ENCODE data around the gene GMPR. TPM values are rescaled to one million over a fixed set of nuclear protein-coding genes. Genes with fewer than 3 reads are reported as not detected.
A peak's percentile ranks its signal among the peaks of the same experiment; 100 is the strongest.

Gene GMPR
- total RNA-seq, 1 donor from 2014 or later = 2.0 TPM

GRCh38 chr6:16337295-16337975 lies 99.0 kb downstream of the GMPR start:
- H3K4me3 ChIP-seq = no peak overlapping the region
- no peaks in the 10 kb centered on the region for H3K36me3 ChIP-seq
- no peak for TF ChIP-seq CTCF (IDR thresholded peaks at IDR 0.05)
- TF ChIP-seq POLR2AphosphoS5 (IDR thresholded peaks at IDR 0.05; ENCODE audit: insufficient read depth in 1 of 2, low read depth in 1 of 2) = peak; percentile 75 to 82
- no peaks in the 10 kb centered on the region for H3K27me3 ChIP-seq
- no peaks in the 10 kb centered on the region for H3K9me3 ChIP-seq
- intact Hi-C loops (cut with DNase I) = loop anchor here (5.0 to 10.0 kb wide), 2 partner anchors 70 to 167 kb away; no protein-coding TSS in a partner anchor
- no peak for DNase-seq (ENCODE audit: extremely low spot score in 2 of 2)
- peak overlapping the region; percentile 65 for H3K27ac ChIP-seq
- peaks cover 71% of the 10 kb centered on the region for H3K4me1 ChIP-seq

- DNase-seq (ENCODE audit: extremely low spot score in 2 of 2) = no peak
- Histone ChIP-seq H3K4me3 (no peak overlapping the region), H3K27ac (peak overlapping the region; percentile 65), H3K36me3 (no peaks in the 10 kb centered on the region), H3K27me3 (no peaks in the 10 kb centered on the region), H3K9me3 (no peaks in the 10 kb centered on the region), H3K4me1 (peaks cover 58% of the 10 kb centered on the region)
- intact Hi-C loops (cut with DNase I) = loop anchor here (5.0 to 10.0 kb wide), 2 partner anchors 69 to 166 kb away; no protein-coding TSS in a partner anchor
- TF ChIP-seq POLR2AphosphoS5 (IDR thresholded peaks at IDR 0.05; ENCODE audit: insufficient read depth in 1 of 2, low read depth in 1 of 2) = peak; percentile 48 to 78
- TF ChIP-seq CTCF (IDR thresholded peaks at IDR 0.05) = peak in 1 of 3 experiments; percentile 48
- TF ChIP-seq POLR2A (IDR thresholded peaks at IDR 0.05) = no peak
Observed at GRCh38 chr6:16338577-16339264, 100.3 kb downstream of the GMPR start.

GRCh38 chr6:16339265-16339587 lies 100.8 kb downstream of the GMPR start:
- DNase-seq (ENCODE audit: extremely low spot score in 2 of 2) = no peak
- Histone ChIP-seq H3K9me3 (no peaks in the 10 kb centered on the region), H3K27ac (peak overlapping the region; percentile 65), H3K36me3 (no peaks in the 10 kb centered on the region), H3K27me3 (no peaks in the 10 kb centered on the region), H3K4me1 (peaks cover 53% of the 10 kb centered on the region), H3K4me3 (no peak overlapping the region)
- TF ChIP-seq CTCF (IDR thresholded peaks at IDR 0.05) = no peak
- TF ChIP-seq POLR2AphosphoS5 (IDR thresholded peaks at IDR 0.05; ENCODE audit: insufficient read depth in 1 of 2, low read depth in 1 of 2) = no peak
- no peak for TF ChIP-seq POLR2A (IDR thresholded peaks at IDR 0.05)
- intact Hi-C loops (cut with DNase I) = loop anchor here (5.0 to 10.0 kb wide), 2 partner anchors 68 to 166 kb away; no protein-coding TSS in a partner anchor

GRCh38 chr6:16343593-16343992 lies 105.2 kb downstream of the GMPR start:
- Histone ChIP-seq H3K27ac (no peak overlapping the region), H3K27me3 (no peaks in the 10 kb centered on the region), H3K36me3 (no peaks in the 10 kb centered on the region), H3K4me3 (no peak overlapping the region), H3K9me3 (no peaks in the 10 kb centered on the region), H3K4me1 (peaks cover 28% of the 10 kb centered on the region)
- intact Hi-C loops (cut with DNase I) = no loop called here
- TF ChIP-seq CTCF (IDR thresholded peaks at IDR 0.05) (no peak), POLR2AphosphoS5 (IDR thresholded peaks at IDR 0.05; ENCODE audit: insufficient read depth in 1 of 2, low read depth in 1 of 2) (no peak), POLR2A (IDR thresholded peaks at IDR 0.05) (no peak)
- no peak for DNase-seq (ENCODE audit: extremely low spot score in 2 of 2)

GRCh38 chr6:16344756-16345155 lies 106.4 kb downstream of the GMPR start:
- no peak for TF ChIP-seq POLR2A (IDR thresholded peaks at IDR 0.05)
- no peak for TF ChIP-seq POLR2AphosphoS5 (IDR thresholded peaks at IDR 0.05; ENCODE audit: insufficient read depth in 1 of 2, low read depth in 1 of 2)
- no peak for TF ChIP-seq CTCF (IDR thresholded peaks at IDR 0.05)
- Histone ChIP-seq H3K36me3 (no peaks in the 10 kb centered on the region), H3K4me1 (peaks cover 19% of the 10 kb centered on the region), H3K9me3 (no peaks in the 10 kb centered on the region), H3K27me3 (no peaks in the 10 kb centered on the region), H3K4me3 (no peak overlapping the region), H3K27ac (no peak overlapping the region)
- no peak for DNase-seq (ENCODE audit: extremely low spot score in 2 of 2)
- intact Hi-C loops (cut with DNase I) = no loop called here
